ENCODE measurements around the gene TSPAN15. TPM values are rescaled to one million over a fixed set of nuclear protein-coding genes. Genes with fewer than 3 reads are reported as not detected.

Gene TSPAN15
- total and polyA plus RNA-seq, 2 of the 4 experiments (the other 2 are of a cell fraction) = 0.48 TPM; not detected in 1

DNA sequence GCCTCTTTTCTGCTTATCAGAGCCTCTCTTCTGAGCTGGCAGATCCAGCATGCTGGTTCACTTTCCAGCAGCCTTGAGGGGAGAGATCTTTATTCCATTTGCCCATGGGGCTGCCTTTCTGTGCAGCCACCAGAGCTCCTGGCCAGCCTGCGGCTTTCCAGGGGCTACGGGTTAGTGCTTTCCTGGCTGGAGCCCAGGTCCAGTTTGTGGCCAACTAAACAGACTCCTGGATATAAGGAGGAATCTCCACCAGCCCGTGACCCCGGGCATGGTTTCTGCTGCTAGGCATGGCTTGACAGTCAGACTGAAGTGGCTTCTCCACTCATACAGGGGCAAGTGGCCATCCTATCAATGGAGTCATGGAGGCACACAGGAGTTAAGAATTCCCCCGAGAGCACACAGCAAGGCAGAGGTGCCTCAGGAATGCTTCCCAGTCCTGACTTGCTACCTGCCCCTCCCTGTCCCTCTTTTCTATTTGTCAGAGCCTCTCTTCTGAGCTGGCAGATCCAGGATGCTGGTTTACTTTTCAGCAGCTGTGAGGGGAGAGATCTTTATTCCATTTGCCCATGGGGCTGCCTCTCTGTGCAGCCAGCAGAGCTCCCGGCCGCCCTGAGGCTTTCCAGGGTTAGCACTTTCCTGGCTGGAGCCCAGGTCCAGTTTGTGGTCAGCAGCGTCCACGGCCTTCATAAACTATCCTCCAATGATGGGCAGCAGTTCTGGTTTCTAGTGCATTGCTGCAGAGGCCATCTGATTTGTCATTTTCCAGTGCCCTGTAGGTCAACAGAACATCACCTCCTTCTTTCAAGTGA lies 35.9 kb downstream of the TSPAN15 start:
- Histone ChIP-seq H4K5ac (ENCODE audit: low read depth, low read length) (no peak overlapping the region), H3K27ac (ENCODE audit: insufficient read depth, low read length) (no peak overlapping the region), H3K4me1 (ENCODE audit: control insufficient read depth, insufficient read depth, low read length) (no peaks in the 10 kb centered on the region; the same call in 1 of the 2 replicates), H2BK15ac (ENCODE audit: low read depth, low read length) (no peak overlapping the region), H2AK9ac (replicated peaks; ENCODE audit: low read depth, low read length, poor library complexity) (no peak overlapping the region), H3K4me3 (ENCODE audit: insufficient read depth, low read depth, low read length) (no peak overlapping the region), H3K18ac (ENCODE audit: low read depth, low read length) (no peak overlapping the region), H2BK5ac (ENCODE audit: low read depth, low read length, poor library complexity, severe bottlenecking) (no peak overlapping the region), H2BK120ac (ENCODE audit: low read depth, low read length) (no peak overlapping the region), H3K9me1 (ENCODE audit: insufficient read depth, low read length) (no peaks in the 10 kb centered on the region), H3K36me3 (ENCODE audit: control insufficient read depth, insufficient read depth, low read length) (no peaks in the 10 kb centered on the region), H4K20me1 (ENCODE audit: insufficient read depth, low read length) (no peaks in the 10 kb centered on the region), H3K14ac (replicated peaks; ENCODE audit: low read depth, low read length) (no peak overlapping the region), H4K8ac (ENCODE audit: low read depth in 2 of 2, low read length in 2 of 2) (no peak overlapping the region), H3K56ac (ENCODE audit: extremely low read depth, insufficient read depth, low read length) (no peak overlapping the region), H3K27me3 (ENCODE audit: control insufficient read depth, insufficient read depth, low read length) (peaks cover 29% of the 10 kb centered on the region), H3K4ac (ENCODE audit: low read depth, low read length) (no peak overlapping the region), H3K9me3 (ENCODE audit: control insufficient read depth, insufficient read depth, low read length) (peaks cover 17% of the 10 kb centered on the region), H3K23ac (ENCODE audit: low read depth, low read length) (no peak overlapping the region), H3K4me2 (ENCODE audit: low read depth, low read length) (no peak overlapping the region), H2AFZ (replicated peaks; ENCODE audit: low read length, poor library complexity) (no peak overlapping the region), H3K79me1 (ENCODE audit: low read depth in 1 of 2, low read length in 2 of 2) (no peaks in the 10 kb centered on the region), H3K9ac (ENCODE audit: low read depth, low read length) (no peak overlapping the region), H2AK5ac (ENCODE audit: low read depth, low read length) (no peak overlapping the region), H2BK20ac (ENCODE audit: low read depth, low read length) (no peak overlapping the region), H4K91ac (ENCODE audit: insufficient read depth, low read depth, low read length) (no peak overlapping the region)
- in situ Hi-C loops (cut with MboI; ENCODE audit: low sequenced_read_pairs) (no loop called here), dilution Hi-C loops (cut with HindIII; ENCODE audit: low sequenced_read_pairs, unreplicated experiment) (no loop called here), intact Hi-C loops (cut with micrococcal nuclease) (no loop called here)
- ChIA-PET CTCF (interaction anchor here (1.2 kb wide), 1 partner anchor 19 kb away, joined by 3 read pairs; no protein-coding TSS in a partner anchor), POLR2A (ENCODE audit: unreplicated experiment) (no interaction called here)
- no peak for DNase-seq
- no peak for ATAC-seq (ENCODE audit: low read depth)
- BruUV-seq (replicated peaks) = no TSS peak
- 61% methylated on average over 4 of the region's 9 CpGs; no CpG with 5 or more reads in 1 of the 2 experiments for WGBS, 2 experiments (ENCODE audit: extremely low coverage in 2 of 2, insufficient read length in 1 of 2)
- TF ChIP-seq RAD21 (IDR thresholded peaks at IDR 0.05; ENCODE audit: low read length) (no peak), MAZ (IDR thresholded peaks at IDR 0.05; ENCODE audit: borderline replicate concordance, low read depth, low read length) (no peak), FOS (IDR thresholded peaks at IDR 0.05; ENCODE audit: low read depth, low read length) (no peak), MXI1 (IDR thresholded peaks at IDR 0.05; ENCODE audit: borderline replicate concordance, low read depth, low read length) (no peak), NFE2L2 (IDR thresholded peaks at IDR 0.05; ENCODE audit: low read depth, low read length) (no peak), RFX5 (IDR thresholded peaks at IDR 0.05; ENCODE audit: low read depth, low read length) (no peak), MAFK (IDR thresholded peaks at IDR 0.05; ENCODE audit: low read depth, low read length) (no peak), CHD1 (IDR thresholded peaks at IDR 0.05; ENCODE audit: low read depth, low read length) (no peak), CEBPB (IDR thresholded peaks at IDR 0.05; ENCODE audit: low read depth, low read length) (no peak), SMC3 (IDR thresholded peaks at IDR 0.05; ENCODE audit: low read depth, low read length) (no peak), ELK1 (IDR thresholded peaks at IDR 0.05; ENCODE audit: borderline replicate concordance, low read depth, low read length) (no peak), CTCF (conservative IDR thresholded peaks at IDR 0.05; ENCODE audit: low read depth, low read length) (no peak), BHLHE40 (IDR thresholded peaks at IDR 0.05; ENCODE audit: low read depth, low read length) (no peak), RCOR1 (IDR thresholded peaks at IDR 0.05; ENCODE audit: insufficient replicate concordance, low read length) (no peak)
- TF ChIP-seq, protein P1, sequence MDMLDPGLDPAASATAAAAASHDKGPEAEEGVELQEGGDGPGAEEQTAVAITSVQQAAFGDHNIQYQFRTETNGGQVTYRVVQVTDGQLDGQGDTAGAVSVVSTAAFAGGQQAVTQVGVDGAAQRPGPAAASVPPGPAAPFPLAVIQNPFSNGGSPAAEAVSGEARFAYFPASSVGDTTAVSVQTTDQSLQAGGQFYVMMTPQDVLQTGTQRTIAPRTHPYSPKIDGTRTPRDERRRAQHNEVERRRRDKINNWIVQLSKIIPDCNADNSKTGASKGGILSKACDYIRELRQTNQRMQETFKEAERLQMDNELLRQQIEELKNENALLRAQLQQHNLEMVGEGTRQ (IDR thresholded peaks at IDR 0.05; ENCODE audit: low read depth, low read length) = no peak
